NK-92 (cell line): Measurements from ENCODE around the gene PRPF6.
"Not testable (repeated sequence)": the region's sequence is repeated elsewhere in the genome, so short reads cannot be mapped to it uniquely, and the experiment has no call there.

Experiments
- DNase-seq: peaks from one replicate; lab custom pipeline; 2025; ENCODE audit not compliant: unreplicated experiment; lab: John Stamatoyannopoulos, UW

Gene PRPF6

GRCh38 chr20:63960654-63961621 is 20.0 kb upstream of the PRPF6 start:
- not testable (repeated sequence) for DNase-seq

GRCh38 chr20:63961664-63962425 is 19.1 kb upstream of the PRPF6 start:
- no peak for DNase-seq

GRCh38 chr20:63962426-63963347 is 18.2 kb upstream of the PRPF6 start:
- no peak for DNase-seq

- DNase-seq: no peak
Observed at GRCh38 chr20:63963348-63963741, 17.6 kb upstream of the PRPF6 start.

GRCh38 chr20:63963784-63964301 is 17.1 kb upstream of the PRPF6 start:
- DNase-seq: no peak

GRCh38 chr20:63964412-63964811 is 16.5 kb upstream of the PRPF6 start:
- DNase-seq: no peak

GRCh38 chr20:63966172-63966943 is 14.6 kb upstream of the PRPF6 start:
- DNase-seq: no peak

DNA sequence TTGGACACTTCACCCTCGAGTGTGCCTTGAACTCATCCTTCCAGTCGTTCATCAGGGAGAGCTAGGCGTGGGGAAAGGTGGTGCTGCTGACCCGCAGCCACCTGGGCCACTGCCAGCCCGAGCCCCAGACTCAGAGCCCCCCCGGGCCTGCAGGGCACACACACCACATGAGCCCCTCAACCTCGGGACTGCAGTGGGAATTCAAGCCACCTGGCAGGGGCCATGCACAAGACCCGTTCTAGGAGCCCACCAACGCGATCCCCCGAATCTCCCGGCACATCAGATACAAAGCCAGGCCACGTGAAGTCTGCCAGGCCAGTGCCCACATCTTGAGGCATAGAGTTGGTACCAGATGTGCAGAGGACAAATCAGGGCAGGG is 14.0 kb upstream of the PRPF6 start:
- no peak for DNase-seq

GRCh38 chr20:63967330-63968135 is 13.4 kb upstream of the PRPF6 start:
- no peak for DNase-seq

- no peak for DNase-seq
Observed at GRCh38 chr20:63968136-63968927, 12.6 kb upstream of the PRPF6 start.

- DNase-seq: no peak
Observed at GRCh38 chr20:63968928-63969760, 11.8 kb upstream of the PRPF6 start.

GRCh38 chr20:63969838-63970713 is 10.9 kb upstream of the PRPF6 start, which contains the start of gene ZNF512B:
Gene ZNF512B, minus strand, starts transcription at chr20:63969930. Its CDS starts 1,980 bp downstream, at chr20:63967950.
- no peak for DNase-seq

GRCh38 chr20:63970714-63971431 is 10.1 kb upstream of the PRPF6 start:
- DNase-seq: no peak

DNA sequence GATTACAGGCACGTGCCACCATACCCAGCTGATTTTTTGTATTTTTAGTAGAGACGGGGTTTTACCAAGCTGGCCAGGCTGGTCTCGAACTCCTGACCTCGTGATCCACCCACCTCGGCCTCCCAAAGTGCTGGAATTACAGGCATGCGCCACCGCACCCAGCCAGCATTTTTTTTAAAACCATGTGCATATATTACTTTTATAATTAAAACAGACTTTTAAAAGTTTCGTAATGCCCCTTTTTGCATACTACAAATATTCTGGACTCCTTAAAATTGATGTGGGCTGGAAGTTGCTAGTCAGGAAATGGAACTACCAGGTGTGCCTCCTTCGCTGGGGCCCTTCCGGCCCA is 9.0 kb upstream of the PRPF6 start:
- DNase-seq: not testable (repeated sequence)

GRCh38 chr20:63972312-63973159 is 8.4 kb upstream of the PRPF6 start:
- DNase-seq: no peak
